Tibial artery (tissue), 4 donors: Measurements from ENCODE around the gene AEN.

Experiments used
- DNase-seq, 2 donors: peaks; one replicate each; pipeline ENCODE4 v3.0.0-alpha.2; 2019
- H3K27ac ChIP-seq, 2 donors: fragments of 200-600 bp; sonication (generic) in 1 of 2; 1 replicate in 1 of 2; 2 replicates in 1 of 2; pipeline ENCODE4 v1.5.1; 2018 to 2019; ENCODE audit warnings: mild to moderate bottlenecking in 1 of 2
- H3K27me3 ChIP-seq, 2 donors: fragments of 200-600 bp; sonication (generic) in 1 of 2; one replicate each; pipeline versions ENCODE4 v1.5.1 to v1.6.0; 2016 to 2019
- H3K36me3 ChIP-seq, 3 donors: fragments of 200-600 bp; sonication (generic) in 2 of 3; one replicate each; pipeline ENCODE4 v1.5.1; 2016 to 2019; ENCODE audit warnings: mild to moderate bottlenecking in 2 of 3
- H3K4me1 ChIP-seq, 4 donors: fragments of 200-600 bp; sonication (generic) in 2 of 4; 1 replicate in 3 of 4; 2 replicates in 1 of 4; pipeline ENCODE4 v1.5.1; 2016 to 2019
- H3K4me3 ChIP-seq, 2 donors: fragments of 200-600 bp; sonication (generic) in 1 of 2; 1 replicate in 1 of 2; 2 replicates in 1 of 2; pipeline ENCODE4 v1.5.1; 2018 to 2019; ENCODE audit warnings: mild to moderate bottlenecking in 2 of 2
- H3K9me3 ChIP-seq, 3 donors: fragments of 200-600 bp; sonication (generic) in 1 of 3; one replicate each; pipeline ENCODE4 v1.5.1; 2016 to 2019
- CTCF ChIP-seq, 2 experiments: fragments of 200-600 bp in 1 of 2; fragments of 450-650 bp in 1 of 2; IDR thresholded peaks; one replicate each; pipeline ENCODE4 v1.5.1; 2017 to 2019; ENCODE audit warnings: antibody characterized with exemption in 2 of 2, mild to moderate bottlenecking in 1 of 2, moderate library complexity in 1 of 2
- intact Hi-C: fragments of 100-400 bp; cut with DNase I; formaldehyde crosslinking; loops from one replicate; pipeline ENCODE4 v1.15.0; 2023; ENCODE audit warnings: low total_unique reads

The AEN gene

GRCh38 chr15:88681610-88682221, 60.6 kb downstream of the AEN start:
- Histone ChIP-seq H3K4me3 (no peak overlapping the region), H3K27ac (no peak overlapping the region), H3K27me3 (no peaks in the 10 kb centered on the region), H3K9me3 (no peaks in the 10 kb centered on the region), H3K36me3 (no peaks in the 10 kb centered on the region), H3K4me1 (no peaks in the 10 kb centered on the region)
- no peak for TF ChIP-seq CTCF (IDR thresholded peaks at IDR 0.05)
- intact Hi-C loops, result no loop called here
- DNase-seq, result no peak
